ENCODE measurements around the gene ACACB.
"Not testable (repeated sequence)": the region's sequence is repeated elsewhere in the genome, so short reads cannot be mapped to it uniquely, and the experiment has no call there.

The ACACB gene

DNA sequence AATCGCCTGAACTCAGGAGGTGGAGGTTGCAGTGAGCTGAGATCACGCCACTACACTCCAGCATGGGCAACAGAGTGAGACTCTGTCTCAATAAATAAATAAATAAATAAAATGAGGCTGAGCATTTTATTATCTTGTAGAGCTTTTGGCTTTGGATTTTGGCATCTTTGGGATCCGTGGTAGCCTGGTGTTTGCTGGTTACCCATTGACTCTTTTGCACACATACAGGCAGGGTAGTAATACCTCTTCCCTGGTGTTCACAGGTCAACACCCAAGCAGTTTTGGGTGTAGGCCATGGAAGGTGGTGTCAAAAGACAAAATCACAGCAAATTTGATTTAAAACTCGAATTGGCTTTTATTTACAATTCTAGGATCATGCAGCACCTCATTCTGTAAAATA is 27.8 kb downstream of the ACACB start:
- no peak for DNase-seq

GRCh38 chr12:109147126-109147525 is 30.7 kb downstream of the ACACB start:
- not testable (repeated sequence) for DNase-seq

DNA sequence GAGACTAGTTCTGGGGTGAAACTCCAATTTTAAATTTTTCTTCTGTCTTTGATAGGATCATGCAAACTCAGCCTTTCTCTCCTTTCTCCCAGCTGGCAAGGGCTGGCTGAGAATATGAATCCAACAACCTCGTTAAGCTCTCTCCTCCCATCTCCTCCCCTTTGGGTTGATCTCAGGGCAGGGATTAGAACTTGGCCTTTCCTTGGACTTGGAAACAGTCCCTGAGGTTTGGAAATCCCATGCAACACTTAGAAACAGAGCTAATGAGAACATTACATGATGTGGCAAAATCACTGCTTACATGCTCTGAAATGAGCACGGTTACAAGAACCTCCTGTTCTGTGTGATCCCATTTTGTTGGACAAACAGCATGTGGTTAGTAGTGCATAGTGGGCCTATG is 31.6 kb downstream of the ACACB start:
- no peak for DNase-seq

DNA sequence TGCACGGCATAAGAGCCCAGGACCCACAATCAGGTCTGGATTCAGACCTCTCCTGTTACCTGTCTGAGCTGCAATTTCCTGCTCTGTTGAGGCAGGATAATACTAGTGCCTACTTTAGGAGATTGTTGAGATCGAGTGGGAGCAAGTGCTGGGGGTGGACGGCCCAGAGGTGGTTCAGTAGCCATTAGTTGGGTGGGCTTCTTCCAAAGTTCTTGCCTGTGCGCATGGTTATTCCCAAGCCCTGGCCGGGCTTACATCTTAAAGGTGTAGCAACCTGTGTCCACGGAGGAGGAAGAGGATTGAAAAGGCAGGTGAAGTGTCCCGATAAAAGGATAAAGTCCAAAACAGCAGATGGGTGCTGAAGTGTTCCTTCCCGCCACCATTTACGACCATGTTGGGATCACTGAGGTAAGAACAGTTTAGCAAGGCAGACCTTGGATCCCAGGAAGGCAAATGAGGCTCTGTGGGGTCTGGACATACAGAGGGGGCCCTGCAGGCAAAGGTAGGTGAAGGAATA is 33.8 kb downstream of the ACACB start:
- no peak for DNase-seq

- no peak for DNase-seq
Measured at GRCh38 chr12:109151457-109151856, 35.1 kb downstream of the ACACB start.

DNA sequence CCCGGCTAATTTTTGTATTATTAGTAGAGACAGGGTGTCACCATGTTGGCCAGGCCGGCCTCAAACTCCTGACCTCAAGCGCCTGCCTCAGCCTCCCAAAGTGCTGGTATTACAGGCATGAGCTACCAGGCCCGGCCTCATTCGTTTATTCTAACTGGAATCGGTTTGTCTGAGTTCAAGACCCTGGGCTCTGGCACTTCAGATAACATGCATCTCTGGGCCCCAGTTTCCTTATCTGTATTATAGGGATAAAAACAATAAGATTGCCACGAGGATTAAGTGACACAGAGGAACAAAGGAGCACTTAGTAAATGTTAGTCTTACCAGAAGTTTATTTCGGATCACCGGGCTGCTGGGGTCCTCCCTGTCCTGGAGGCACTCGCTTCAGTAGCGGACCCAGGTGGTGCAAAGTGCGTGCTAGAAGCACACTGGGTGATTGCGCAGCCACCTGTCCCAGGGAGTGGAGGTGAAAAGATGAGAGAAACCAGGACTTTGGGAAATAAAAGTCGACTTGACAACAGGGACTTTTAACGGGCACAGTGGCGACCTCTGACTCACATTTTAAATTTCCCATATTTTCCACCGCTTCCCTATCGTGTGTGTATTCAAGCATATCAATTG is 37.5 kb downstream of the ACACB start:
- DNase-seq, result no peak

DNA sequence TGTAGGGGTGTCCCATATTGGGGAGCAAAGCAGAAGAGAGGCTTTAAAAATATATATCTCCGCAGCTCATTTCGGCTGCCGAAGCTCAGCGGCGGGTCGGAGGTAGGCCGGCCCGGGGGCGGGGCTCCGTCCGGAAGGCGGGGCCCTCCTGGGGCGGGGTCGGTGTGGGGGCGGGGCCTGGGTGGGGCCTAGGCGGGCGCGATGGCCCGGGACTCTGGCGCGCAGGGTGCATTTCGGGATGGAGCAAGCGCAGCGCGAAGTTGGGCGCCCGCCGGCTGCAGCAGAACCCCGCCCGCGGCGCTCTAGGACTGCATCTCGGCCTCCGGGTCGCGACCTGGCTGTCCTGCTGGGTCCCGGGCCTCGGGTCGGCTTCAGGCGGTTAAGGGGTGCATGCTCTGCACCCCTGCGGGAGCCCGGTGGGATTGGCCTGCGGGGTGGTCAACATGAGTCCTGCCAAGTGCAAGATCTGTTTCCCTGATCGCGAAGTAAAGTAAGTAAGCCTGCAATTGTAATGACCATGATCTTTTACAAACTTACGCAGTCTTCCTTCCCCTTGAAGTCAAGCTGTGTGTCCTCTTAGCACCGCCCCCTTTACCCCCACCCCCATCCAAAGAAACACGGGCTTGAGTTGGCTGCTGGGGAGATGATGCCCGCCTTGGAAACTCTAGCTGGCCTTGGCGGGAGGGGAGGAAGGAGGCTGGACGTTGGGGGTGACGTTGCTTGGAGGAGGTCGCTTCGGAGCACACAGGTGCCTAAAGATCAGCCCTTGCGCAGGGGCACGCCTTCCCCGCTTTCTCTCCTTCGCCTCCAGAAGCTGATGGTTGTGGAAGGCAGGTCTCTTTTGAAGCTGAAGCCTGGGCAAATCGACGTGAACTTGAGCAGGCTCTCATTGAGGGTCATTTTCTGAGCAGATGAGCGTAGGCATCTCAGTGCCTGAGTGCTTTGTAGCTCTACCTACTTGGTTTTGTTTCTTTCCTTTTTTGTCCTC is 38.4 kb downstream of the ACACB start:
- DNase-seq, result peak; percentile 24

DNA sequence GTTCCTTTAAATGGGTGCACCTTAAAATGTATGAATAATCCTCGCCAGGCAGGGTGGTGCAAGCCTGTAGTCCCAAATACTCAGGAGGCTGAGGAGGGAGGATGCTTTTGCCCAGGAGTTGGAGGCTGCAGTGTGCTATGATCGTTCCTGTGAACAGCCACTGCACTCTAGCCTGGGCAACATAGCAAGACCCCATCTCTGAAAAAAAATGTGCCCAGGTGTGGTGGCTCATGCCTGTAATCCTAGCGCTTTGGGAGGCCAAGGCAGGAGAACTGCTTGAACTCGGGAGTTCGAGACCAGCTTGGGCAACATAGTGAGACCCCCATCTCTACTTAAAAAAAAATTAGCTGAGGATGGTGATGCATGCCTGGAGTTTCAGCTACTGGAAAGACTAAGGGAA is 39.6 kb downstream of the ACACB start:
- DNase-seq, result no peak

GRCh38 chr12:109156586-109156985 is 40.2 kb downstream of the ACACB start:
- no peak for DNase-seq

DNA sequence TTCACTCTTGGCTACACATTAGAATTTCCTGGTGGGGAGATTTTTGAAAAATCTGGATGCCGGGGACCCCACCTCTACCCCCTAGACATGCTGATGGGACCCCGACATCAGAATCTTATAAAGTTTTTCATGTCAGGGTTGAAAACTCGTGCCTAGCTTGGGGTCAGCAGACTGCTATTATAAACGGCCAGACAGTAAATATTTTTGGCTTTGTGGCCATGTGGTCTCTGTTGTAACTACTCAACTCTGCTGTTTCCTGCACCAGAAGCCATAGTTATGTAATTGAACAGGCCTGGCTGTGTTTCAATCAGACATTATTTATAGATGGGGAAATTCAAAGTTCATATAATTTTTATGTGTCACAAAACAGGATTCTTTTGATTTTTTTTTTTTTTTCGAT is 41.6 kb downstream of the ACACB start:
- no peak for DNase-seq

DNA sequence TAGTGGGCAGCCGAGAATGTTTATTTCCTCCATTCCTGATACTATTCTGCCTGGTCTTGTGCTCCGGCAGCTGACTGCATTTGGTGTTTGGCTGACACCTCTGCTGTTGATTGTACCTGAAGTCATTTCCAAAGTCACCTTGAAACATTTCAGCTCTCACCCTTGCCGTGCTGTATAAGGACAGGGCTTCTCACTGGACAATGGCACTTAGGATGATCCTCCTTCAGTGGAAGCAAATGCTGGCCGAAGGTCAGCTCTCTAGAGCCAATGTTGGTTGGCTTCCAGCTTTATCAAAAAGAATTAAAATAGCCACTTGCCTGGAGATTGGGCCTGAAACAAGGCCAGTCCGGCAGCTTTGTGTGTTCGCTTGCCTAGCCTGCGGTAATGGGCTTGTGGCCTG is 44.0 kb downstream of the ACACB start:
- no peak for DNase-seq

GRCh38 chr12:109160873-109161272 is 44.5 kb downstream of the ACACB start:
- DNase-seq, result no peak

- DNase-seq, result no peak
Measured at GRCh38 chr12:109162551-109162950, 46.2 kb downstream of the ACACB start.

DNA sequence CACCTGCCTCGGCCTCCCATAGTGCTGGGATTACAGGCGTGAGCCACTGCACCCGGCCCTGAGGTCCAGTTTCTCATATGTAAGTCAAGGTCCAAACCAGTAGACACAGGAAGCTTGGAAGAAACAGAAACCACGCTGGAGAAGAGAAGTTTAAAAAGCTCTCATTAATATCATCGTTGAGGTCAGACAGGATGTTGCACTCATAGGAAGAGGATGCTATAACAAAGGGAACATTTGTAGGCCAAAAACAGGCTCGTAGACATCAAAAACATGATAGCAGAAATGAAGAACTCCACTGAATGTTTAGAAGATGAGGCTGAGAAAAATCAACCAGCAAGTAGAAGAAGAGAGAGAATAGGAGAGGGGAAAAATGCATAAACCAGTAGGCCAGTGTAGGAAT is 46.8 kb downstream of the ACACB start:
- no peak for DNase-seq

DNA sequence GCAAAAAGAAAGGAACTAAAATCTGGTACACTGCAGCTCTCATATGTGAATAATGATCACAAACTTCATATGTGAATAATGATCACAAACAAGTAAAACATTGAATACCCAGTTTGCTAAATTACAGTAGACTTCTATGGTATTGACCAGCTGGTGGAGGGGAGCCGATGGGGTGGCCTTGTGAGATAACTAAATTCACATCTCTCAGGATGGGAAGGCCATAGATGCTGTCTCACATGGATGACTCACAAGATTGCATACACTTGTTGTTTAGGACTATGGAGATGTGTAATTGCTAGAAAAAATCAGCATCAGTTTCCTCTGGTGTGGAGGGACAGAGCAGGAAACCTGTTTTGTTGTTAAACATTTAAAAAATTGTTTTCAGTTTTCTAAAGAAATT is 49.2 kb downstream of the ACACB start:
- DNase-seq, result no peak

DNA sequence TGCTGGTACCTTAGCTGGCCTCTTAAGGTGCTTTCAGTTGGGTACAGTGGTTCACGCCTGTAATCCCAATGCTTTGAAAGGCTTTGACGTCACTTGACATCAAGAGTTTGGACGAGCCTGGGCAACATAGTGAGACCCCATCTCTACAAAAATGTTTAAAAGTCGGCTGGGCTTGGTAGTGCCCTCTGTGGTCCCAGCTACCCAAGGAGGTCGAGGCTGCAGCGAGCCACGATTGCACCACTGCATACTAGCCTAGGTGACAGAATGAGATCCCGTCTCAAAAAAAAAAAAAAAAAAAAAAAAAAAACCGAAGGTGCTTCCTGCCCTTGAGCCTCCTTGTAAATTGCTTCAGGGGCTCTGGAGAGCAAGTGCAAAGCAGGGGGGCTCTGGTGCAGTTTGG is 50.0 kb downstream of the ACACB start:
- DNase-seq, result no peak

DNA sequence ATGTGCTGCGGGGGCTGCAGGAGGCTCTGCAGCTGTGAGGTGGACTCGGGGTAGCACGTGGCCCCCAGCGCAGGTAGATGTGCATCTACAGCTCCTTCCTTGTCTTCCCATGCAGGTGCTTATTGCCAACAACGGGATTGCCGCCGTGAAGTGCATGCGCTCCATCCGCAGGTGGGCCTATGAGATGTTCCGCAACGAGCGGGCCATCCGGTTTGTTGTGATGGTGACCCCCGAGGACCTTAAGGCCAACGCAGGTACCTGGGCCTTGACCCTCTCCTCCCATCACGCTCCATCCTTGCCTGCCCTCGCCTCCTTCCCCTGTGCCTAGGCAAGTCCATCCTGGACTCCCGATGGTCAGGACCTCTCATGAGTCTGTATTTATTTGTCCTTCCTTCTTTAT is 51.4 kb downstream of the ACACB start:
- DNase-seq, result no peak

DNA sequence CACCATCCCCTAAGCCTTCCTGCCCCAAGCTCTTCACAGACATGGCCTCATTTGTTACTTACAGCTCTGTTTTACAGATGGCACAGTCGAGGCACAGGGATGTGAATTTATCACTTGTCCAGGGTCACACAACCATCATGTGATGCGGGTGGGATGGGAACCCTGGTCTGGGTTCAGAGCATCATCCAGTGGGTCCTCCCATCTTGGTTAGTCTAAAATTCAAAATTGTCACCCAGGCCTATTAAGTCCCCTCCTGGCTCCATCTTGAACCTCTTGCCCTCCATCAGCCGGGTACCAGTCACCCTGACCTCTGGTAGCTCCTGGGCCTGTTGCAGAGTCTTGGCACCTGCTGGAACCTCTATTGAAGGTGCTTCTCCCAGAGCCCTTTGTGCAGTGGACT is 52.9 kb downstream of the ACACB start:
- DNase-seq, result no peak

DNA sequence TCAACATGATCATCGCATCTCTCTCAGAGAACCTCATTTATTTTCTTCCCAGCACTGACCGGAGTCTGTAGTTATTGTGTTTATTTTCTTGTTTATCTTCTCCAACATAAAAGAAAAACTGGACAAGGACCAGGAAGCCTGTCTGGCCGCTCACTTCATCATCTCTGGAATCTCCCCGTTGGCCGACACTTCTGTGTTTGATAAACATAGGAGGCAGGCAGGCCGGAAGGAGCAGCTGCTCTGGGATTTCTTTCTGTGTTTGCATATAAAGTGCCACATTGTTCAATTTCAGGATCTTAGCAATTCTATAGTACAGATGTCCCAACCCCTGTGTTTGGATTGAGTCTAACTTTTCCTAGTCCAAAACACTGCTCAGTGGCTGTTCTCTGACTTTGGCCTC is 53.3 kb downstream of the ACACB start:
- DNase-seq, result no peak

DNA sequence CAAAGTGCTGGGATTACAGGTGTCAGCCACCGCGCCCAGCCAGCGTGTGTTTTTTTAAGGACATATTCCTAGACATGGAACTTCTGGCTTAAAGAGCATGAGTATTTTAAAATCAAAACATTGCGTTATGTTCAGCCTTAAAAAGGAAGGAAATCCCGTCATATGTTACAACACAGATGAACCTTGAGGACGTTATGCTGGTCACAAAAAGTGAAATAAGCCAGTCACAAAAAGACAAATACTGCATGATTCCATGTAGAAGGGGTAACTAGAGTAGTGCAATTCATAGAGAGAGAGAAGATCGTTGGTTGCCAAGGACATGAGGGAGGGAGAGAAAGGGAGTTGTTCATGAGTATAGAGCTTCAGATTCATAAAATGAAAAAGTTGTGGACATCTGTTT is 53.9 kb downstream of the ACACB start:
- DNase-seq, result no peak

DNA sequence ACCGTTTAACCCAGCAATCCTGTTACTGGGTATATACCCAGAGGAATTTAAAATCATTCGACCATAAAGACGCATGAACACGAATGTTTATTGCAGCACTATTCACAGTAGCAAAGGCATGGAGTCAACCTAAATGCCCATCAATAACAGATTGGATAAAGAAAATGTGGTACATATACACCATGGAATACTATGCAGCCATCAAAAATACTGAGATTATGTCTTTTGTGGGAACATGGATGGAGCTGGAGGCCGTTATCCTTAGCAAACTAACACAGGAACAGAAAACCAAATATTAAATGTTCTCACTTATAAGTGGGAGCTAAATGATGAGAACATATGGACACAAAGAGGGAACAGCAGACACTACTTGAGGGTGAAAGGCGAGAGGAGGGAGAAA is 56.4 kb downstream of the ACACB start:
- DNase-seq, result not testable (repeated sequence)

DNA sequence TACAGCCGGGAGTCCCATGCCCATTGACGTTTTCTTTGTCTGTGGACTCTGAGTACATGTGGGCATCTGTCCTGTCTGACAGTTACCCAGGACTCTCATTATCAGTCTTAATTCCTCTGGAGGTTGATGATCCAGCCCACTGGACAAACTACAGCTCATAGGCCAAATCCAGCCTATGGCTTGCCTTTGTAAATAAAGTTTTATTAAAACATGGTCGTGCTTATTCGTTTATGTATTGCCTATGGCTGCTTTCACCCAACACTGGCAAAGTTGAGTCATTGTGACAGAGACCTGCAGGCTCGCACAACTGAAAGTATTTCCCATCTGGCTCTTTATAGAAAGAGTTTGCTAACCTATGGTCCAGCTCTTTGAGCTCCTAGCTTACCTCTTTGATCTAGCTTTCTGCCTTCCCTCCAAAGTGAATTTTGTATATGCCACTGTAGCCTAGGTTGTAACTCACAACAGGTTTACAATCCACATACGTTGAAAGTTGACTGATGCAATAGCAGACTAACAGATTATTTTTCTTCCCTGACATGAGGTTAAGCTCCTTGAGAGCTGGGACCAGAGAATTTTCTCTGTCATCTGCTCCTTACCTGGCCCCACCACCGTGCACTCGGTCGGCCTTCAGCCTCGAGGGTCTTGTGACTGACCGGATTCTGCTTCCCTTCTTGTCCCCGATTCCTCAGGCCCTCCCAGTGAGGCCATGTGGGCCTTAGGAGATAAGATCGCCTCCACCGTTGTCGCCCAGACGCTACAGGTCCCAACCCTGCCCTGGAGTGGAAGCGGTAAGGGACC is 57.3 kb downstream of the ACACB start:
- no peak for DNase-seq

GRCh38 chr12:109174468-109174867 is 58.1 kb downstream of the ACACB start:
- DNase-seq, result no peak
